Stimulated activated CD4-positive, alpha-beta T cell treated with anti-CD3 and anti-CD28 coated beads, TNF-alpha, amount 100 ng/mL, for 48 hours (primary cell): ENCODE measurements around the gene SERTAD3.
"Not testable (repeated sequence)": the region's sequence is repeated elsewhere in the genome, so short reads cannot be mapped to it uniquely, and the experiment has no call there.

Source experiments
- DNase-seq, 3 donors: peaks; one replicate each; pipeline ENCODE4 v3.0.0-alpha.2; 2020; ENCODE audit warnings: low read depth in 3 of 3

Gene SERTAD3

DNA sequence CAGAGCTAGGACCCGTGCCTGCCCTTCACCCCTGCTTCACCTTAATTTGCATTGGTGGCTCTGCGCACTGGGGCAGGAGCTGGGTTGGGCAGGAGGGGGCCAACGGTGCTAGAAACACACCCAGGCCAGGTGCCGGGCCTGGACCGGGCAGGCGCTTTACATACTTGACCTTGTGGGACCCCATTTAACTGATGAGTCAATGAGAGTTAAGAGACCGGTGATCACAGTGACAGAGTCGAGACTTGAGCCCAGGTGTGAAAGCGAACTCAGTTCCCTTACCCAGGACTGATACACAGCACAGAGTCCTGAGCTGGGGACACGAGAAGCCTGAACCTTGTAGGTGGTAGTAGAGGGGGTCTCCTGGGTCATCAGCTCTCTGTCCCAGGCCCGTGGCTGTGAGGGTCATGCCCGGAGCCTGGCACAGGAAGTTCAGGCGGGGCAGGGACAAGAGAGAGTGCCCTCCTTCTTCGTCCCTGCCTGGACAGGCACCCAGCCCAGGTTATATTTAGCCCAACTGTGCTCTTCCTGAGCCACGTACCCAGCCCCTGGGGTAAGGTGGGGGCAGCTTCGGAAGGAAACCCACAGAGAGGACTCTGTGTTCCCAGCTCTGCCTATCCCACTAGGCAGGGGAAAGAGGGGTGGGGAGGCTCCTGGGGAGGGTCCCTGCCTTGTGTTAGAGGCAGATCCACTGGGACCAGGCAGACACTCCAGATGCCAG is 32.9 kb downstream of the SERTAD3 start:
- no peak for DNase-seq

GRCh38 chr19:40410030-40410389 is 34.1 kb downstream of the SERTAD3 start:
- DNase-seq = no peak

DNA sequence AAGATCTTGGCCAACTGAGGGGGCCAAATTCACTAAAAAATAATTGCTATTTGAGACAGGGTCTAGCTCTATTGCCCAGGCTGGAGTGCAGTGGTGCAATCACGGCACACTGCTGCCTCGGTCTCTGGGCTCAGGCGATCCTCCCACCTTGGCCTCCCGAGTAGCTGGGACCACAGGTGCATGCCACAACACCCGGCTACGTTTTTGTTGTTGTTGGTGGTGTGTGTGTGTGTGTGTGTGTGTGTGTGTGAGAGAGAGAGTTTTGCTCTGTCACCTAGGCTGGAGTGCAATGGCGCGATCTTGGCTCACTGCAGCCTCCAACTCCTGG is 35.6 kb downstream of the SERTAD3 start:
- DNase-seq = not testable (repeated sequence)

GRCh38 chr19:40407714-40408597 is 36.2 kb downstream of the SERTAD3 start:
- DNase-seq = no peak

DNA sequence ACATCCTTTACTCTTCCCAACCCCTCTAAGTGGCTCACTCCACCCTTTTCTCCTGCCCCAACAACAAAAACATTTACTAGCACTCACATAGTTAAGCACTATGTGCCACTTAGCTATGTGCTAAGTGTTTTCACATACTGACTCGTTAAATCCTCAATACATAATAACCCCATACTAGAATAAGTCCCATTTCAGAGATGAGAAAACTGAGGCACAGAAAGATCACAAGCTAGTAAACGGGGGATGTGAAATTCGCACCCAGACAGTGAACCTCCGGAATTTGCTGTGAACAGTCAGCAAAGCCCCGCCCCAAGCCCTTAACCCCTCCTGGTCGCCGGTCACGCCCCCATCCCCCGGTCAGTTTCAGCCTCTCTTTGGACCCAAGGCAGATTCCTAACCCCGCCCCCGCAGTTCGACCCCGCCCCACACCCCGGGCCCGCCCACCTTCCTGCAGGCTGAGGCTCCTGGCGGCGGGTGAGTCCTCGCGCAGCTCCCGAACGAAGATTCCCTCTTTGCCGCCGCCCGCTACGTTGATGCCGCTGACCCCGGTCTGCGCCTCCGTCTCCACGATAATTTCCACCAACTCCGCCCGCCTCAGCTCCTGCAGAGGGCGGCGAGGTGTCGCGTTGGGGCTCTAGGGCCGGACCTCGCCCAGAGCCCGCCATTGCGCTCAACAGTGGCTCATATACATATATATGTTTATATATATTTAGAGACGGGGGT is 40.7 kb downstream of the SERTAD3 start:
- peak; percentile 70 to 86 (median 72) for DNase-seq

GRCh38 chr19:40400559-40400958 is 43.6 kb downstream of the SERTAD3 start:
- no peak for DNase-seq

DNA sequence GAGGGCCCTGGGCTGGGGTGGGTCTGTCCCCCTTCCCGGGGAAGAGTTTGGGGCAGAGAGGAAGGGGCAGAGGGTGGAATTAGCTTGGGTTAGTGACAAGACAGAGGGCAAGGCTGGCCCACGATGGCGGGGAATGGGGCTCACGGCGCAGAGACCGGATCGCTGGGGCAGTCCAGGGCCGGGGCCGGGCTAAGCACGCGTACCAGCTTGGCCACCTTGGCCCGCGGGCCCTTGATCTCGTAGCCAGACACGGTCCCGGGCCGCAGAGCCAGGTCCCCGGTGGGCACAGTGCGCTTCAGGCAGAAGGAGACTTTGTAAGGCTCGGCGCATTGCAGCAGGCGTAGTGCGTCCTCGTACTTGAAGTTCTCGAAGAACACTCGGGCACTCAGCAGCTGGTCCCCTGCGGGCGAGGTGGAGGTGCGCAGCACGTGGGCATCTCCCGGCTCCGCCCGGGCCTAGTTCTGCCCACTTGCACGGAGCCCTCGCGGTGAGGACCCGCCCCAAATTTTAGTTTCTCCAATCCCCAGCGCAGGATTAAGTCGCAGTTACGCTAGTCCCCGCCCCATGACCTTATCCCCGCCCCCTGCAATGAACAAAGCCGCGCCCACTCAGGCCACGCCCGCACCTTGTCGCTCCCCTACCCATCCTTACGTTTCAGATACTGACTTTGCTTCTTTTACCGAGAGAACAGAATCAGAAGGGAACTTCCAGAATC is 45.6 kb downstream of the SERTAD3 start:
- DNase-seq = peak; percentile 39 to 68 (median 65)

GRCh38 chr19:40397568-40397906 is 46.6 kb downstream of the SERTAD3 start:
- DNase-seq = no peak

DNA sequence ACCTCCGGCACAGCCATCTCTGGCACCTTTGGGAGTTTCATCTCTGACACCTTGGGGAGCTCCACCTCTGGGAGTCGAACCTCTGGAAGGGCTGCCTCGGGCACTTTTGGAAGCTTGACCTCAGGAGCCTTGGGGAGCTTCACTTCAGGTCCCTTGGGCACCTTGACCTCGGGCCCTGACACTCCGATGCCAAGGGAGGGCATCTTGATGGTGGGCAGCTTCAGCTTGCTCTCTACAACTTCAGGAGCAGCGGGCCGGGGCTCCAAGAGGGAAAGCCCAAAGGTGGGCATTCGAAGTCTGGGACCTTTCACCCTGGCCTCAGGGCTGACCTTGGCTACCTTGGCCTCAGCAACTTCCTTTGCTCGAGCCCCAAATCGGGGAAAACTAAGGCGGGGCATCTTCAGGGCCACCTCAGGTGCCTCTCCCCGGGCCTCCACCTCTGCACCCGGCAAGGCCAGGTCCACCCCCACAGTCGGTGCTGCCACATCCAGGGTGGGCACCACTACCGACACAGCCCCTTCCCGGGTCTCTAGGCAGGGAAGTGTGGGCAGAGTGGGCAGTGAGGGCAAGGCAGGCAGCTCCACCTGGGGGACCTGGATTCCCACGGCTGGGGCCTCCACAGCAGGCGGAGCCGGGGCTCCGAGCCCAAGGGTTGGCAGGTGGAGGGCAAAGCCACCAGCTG is 47.1 kb downstream of the SERTAD3 start:
- no peak for DNase-seq

DNA sequence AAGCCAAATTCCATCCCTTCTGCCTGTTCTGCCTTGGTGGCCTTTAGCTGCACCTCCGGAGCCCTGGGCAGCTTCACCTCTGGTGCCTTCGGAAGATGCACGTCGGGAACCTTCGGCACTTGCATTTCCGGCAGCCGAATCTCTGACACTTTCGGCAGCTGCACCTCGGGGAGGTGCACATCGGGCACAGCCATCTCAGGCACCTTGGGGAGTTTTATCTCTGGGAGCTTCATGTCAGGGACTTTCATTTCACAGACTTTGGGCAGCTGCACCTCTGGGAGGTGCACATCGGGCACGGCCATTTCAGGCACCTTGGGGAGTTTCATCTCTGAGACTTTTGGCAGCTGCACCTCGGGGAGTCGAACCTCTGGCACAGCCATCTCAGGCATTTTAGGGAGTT is 48.2 kb downstream of the SERTAD3 start:
- no peak for DNase-seq

DNA sequence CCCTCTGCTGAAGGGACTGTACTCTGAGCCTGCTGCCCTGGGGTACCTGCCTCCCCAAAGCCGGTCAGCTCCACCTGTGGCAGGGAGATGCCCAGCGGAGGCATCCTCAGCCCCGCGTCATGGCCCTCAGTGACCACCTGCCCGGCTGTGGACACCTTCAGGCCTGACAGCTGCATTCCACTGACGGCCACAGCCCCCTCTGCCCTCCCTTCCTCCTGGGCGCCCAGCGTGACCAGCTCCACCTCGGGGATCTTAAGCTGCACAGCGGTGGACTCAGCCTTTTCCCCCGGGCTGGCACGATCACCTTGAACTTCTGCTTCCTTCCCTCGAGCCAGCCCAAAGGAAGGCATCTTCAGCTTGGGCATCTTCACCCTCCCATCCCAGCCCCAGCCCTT is 49.3 kb downstream of the SERTAD3 start:
- no peak for DNase-seq

GRCh38 chr19:40393894-40394815 is 50.0 kb downstream of the SERTAD3 start:
- DNase-seq = no peak

- no peak for DNase-seq
These were observed 51.1 kb downstream of the SERTAD3 start for GRCh38 chr19:40392894-40393517.

DNA sequence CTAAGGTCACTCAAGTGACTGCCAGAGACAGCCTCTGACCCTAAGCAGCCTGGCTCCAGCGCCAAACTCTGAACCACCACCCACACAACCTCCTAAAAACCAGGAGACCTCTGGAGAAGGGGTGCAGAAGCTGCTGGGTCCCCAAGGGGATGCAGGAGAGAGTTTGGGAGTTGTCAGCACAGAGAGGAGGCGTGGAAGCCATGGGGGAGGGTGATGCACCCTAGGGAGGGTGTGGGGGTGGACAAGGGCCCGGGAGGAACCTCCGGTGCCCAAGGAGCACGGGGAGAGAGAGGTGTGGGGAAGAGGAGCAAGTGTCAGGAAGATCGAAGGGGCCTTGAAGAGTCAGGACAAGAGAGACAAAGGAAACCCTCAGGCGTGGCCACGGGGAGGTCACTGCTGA is 52.0 kb downstream of the SERTAD3 start:
- no peak for DNase-seq
